ENCODE data around the gene AIFM3. TPM values are rescaled to one million over a fixed set of nuclear protein-coding genes. Genes with fewer than 3 reads are reported as not detected.

Gene AIFM3
- total and polyA plus RNA-seq, 2 donors (not counting 1 experiment from before 2014, with no cell fraction given): 3.0 to 6.0 TPM

DNA sequence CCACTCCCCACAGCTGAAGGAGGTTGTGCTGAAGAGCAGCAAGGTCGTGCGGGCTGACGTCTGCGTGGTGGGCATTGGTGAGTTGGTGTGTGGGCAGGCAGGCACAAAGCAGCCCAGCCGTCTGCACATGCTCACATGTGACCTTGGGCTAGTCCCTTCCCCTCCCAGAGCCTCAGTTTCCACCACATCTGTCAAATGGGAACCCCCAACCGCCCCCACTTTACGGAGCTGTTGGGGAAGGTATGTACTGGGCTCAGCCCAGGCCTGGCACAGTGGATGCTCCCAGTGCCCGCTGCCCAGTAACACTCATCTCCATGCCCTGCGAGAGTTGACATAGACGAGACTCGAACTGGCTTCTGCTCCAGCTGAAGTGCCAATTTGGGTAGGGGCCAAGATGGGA lies 10.0 kb downstream of the AIFM3 start:
- Histone ChIP-seq H3K4me3 (ENCODE audit: control extremely low read depth in 1 of 5, extremely low read depth in 1 of 5, insufficient read depth in 1 of 5, low read depth in 2 of 5, low read length in 4 of 5) (no peak overlapping the region), H3K4me2 (replicated peaks; ENCODE audit: low read depth, low read length, poor library complexity, severe bottlenecking) (no peak overlapping the region), H3K36me3 (replicated peaks in 1 of 2; ENCODE audit: control extremely low read depth in 1 of 2, control insufficient read depth in 1 of 2, extremely low read depth in 1 of 2, insufficient read depth in 2 of 2, low read length in 1 of 2) (no peaks in the 10 kb centered on the region), H3K79me2 (ENCODE audit: control insufficient read depth, insufficient read depth, low read length) (peaks cover 7% of the 10 kb centered on the region), H3K9me3 (ENCODE audit: control extremely low read depth in 1 of 3, control insufficient read depth in 2 of 3, insufficient read depth in 1 of 3, low read length in 2 of 3) (peaks cover 0 to 22% (median 8%) of the 10 kb centered on the region in 3 donors), H2AFZ (ENCODE audit: insufficient read depth, low read depth, low read length, poor library complexity, severe bottlenecking) (no peak overlapping the region), H3K4me1 (ENCODE audit: control insufficient read depth in 2 of 2, insufficient read depth in 2 of 2, low read length in 2 of 2) (peaks cover 28 to 41% of the 10 kb centered on the region in 2 donors), H3K9ac (ENCODE audit: low read length) (no peak overlapping the region), H4K20me1 (ENCODE audit: control insufficient read depth, insufficient read depth, low read length, poor library complexity, severe bottlenecking) (no peaks in the 10 kb centered on the region), H3K27me3 (replicated peaks in 1 of 4; ENCODE audit: control extremely low read depth in 1 of 4, control insufficient read depth in 3 of 4, insufficient read depth in 4 of 4, low read length in 3 of 4) (peaks cover 0 to 3% (median 0%) of the 10 kb centered on the region in 4 experiments), H3K27ac (ENCODE audit: low read length in 2 of 2) (no peak overlapping the region)
- TF ChIP-seq EZH2 (IDR thresholded peaks at IDR 0.05; ENCODE audit: borderline replicate concordance, insufficient read depth, low read depth, low read length, poor library complexity, severe bottlenecking) (no peak), CTCF (IDR thresholded peaks at IDR 0.05) (no peak)
- WGBS (ENCODE audit: insufficient coverage): 96% methylated on average over 10 of the region's 11 CpGs
- no peak for DNase-seq
- ChIA-PET CTCF (no interaction called here), POLR2A (no interaction called here)
- H3K27me3 Mint-ChIP-seq: peaks cover 3% of the 10 kb centered on the region
- H3K4me1 Mint-ChIP-seq: peaks cover 30% of the 10 kb centered on the region
- no peak for ATAC-seq (ENCODE audit: low read depth)
- no peaks in the 10 kb centered on the region for H3K9me3 Mint-ChIP-seq (ENCODE audit: insufficient read depth)
- no peak overlapping the region for H3K4me3 Mint-ChIP-seq
- H3K27ac Mint-ChIP-seq: no peak overlapping the region
- intact Hi-C loops (cut with micrococcal nuclease): no loop called here

DNA sequence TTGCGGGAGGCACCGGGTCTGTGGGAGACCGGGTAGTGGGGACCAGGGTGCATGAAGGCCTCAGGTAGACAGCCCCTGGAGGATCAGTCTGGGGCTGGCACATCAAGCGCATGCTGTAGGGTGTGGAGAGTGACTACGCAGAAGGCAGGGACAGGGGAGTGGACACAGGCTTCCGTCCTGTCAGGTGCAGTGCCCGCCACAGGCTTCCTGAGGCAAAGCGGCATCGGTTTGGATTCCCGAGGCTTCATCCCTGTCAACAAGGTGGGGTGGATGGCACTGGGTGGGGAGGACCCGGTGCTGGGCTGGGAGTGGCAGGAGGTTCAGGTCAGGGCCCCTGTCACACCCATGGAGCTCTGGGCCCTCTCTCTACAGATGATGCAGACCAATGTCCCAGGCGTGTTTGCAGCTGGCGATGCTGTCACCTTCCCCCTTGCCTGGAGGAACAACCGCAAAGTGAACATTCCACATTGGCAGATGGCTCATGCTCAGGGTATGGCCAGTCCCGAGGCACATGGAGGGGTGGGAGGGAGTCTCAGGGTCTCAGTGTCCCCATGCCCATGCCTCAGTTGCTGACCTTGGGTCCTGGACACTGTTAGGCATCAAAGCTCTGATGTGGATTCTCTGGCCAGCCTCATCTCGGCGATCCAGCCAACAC lies 10.6 kb downstream of the AIFM3 start:
- intact Hi-C loops (cut with micrococcal nuclease): no loop called here
- POLR2A ChIA-PET: interaction anchor here (0.7 kb wide), 1 partner anchor 15 kb away, joined by 5 read pairs; no protein-coding TSS in a partner anchor
- no peak for DNase-seq

More for the DNA sequence above, 10.6 kb downstream of the AIFM3 start:
- Histone ChIP-seq H3K36me3 (replicated peaks in 1 of 2; ENCODE audit: control extremely low read depth in 1 of 2, control insufficient read depth in 1 of 2, extremely low read depth in 1 of 2, insufficient read depth in 2 of 2, low read length in 1 of 2) (no peaks in the 10 kb centered on the region), H3K27me3 (replicated peaks in 1 of 4; ENCODE audit: control extremely low read depth in 1 of 4, control insufficient read depth in 3 of 4, insufficient read depth in 4 of 4, low read length in 3 of 4) (peaks cover 0 to 3% (median 0%) of the 10 kb centered on the region in 4 experiments), H3K27ac (ENCODE audit: low read length in 2 of 2) (no peak overlapping the region), H3K79me2 (ENCODE audit: control insufficient read depth, insufficient read depth, low read length) (peaks cover 13% of the 10 kb centered on the region), H3K4me2 (replicated peaks; ENCODE audit: low read depth, low read length, poor library complexity, severe bottlenecking) (no peak overlapping the region), H3K9me3 (ENCODE audit: control extremely low read depth in 1 of 3, control insufficient read depth in 2 of 3, insufficient read depth in 1 of 3, low read length in 2 of 3) (peaks cover 0 to 22% (median 8%) of the 10 kb centered on the region in 3 donors), H3K9ac (ENCODE audit: low read length) (no peak overlapping the region), H2AFZ (ENCODE audit: insufficient read depth, low read depth, low read length, poor library complexity, severe bottlenecking) (no peak overlapping the region), H4K20me1 (ENCODE audit: control insufficient read depth, insufficient read depth, low read length, poor library complexity, severe bottlenecking) (no peaks in the 10 kb centered on the region), H3K4me3 (ENCODE audit: control extremely low read depth in 1 of 5, extremely low read depth in 1 of 5, insufficient read depth in 1 of 5, low read depth in 2 of 5, low read length in 4 of 5) (no peak overlapping the region), H3K4me1 (ENCODE audit: control insufficient read depth in 2 of 2, insufficient read depth in 2 of 2, low read length in 2 of 2) (peaks cover 25 to 39% of the 10 kb centered on the region in 2 donors)
- Mint-ChIP-seq H3K4me3 (no peak overlapping the region), H3K4me1 (peaks cover 29% of the 10 kb centered on the region), H3K9me3 (ENCODE audit: insufficient read depth) (no peaks in the 10 kb centered on the region), H3K27ac (no peak overlapping the region), H3K27me3 (peaks cover 3% of the 10 kb centered on the region)
- CTCF ChIA-PET: no interaction called here
- TF ChIP-seq CTCF (IDR thresholded peaks at IDR 0.05) (no peak), EZH2 (IDR thresholded peaks at IDR 0.05; ENCODE audit: borderline replicate concordance, insufficient read depth, low read depth, low read length, poor library complexity, severe bottlenecking) (no peak)
- no peak for ATAC-seq (ENCODE audit: low read depth)
- 89% methylated on average over 8 of the region's 17 CpGs for WGBS (ENCODE audit: insufficient coverage)
